RWPE2 (cell line): ENCODE measurements around the gene CCDC91.

Source experiments
- ATAC-seq: fragments of 200-7000 bp; cut with Tn5 transposase; 3 replicates; pipeline ENCODE4 v1.9.1; 2021; ENCODE audit warnings: low read depth
- DNase-seq: peaks from one replicate; pipeline ENCODE4 v3.0.0-alpha.2; 2020; ENCODE audit warnings: low spot score
- H3K27ac ChIP-seq: fragments of 450-650 bp; 2 replicates; pipeline ENCODE4 v1.5.1; 2017; ENCODE audit warnings: mild to moderate bottlenecking; ENCODE audit not compliant: poor library complexity, severe bottlenecking
- H3K27me3 ChIP-seq: fragments of 250-450 bp; sonication (Bioruptor Pico); 2 replicates; pipeline ENCODE4 v1.5.1; 2021; ENCODE audit warnings: mild to moderate bottlenecking, moderate library complexity; ENCODE audit not compliant: insufficient read depth, poor library complexity, severe bottlenecking
- H3K36me3 ChIP-seq: fragments of 250-450 bp; sonication (Bioruptor Pico); 2 replicates; pipeline ENCODE4 v1.5.1; 2020; ENCODE audit warnings: low read depth, mild to moderate bottlenecking, moderate library complexity
- H3K4me1 ChIP-seq: fragments of 250-450 bp; sonication (Bioruptor Pico); 2 replicates; pipeline ENCODE4 v1.5.1; 2021; ENCODE audit warnings: mild to moderate bottlenecking, moderate library complexity; ENCODE audit not compliant: insufficient read depth, poor library complexity, severe bottlenecking
- H3K4me3 ChIP-seq: fragments of 250-450 bp; sonication (Bioruptor Pico); 2 replicates; pipeline ENCODE4 v1.5.1; 2021; ENCODE audit warnings: mild to moderate bottlenecking, moderate library complexity; ENCODE audit not compliant: severe bottlenecking
- H3K9me3 ChIP-seq: fragments of 250-450 bp; sonication (Bioruptor Pico); 2 replicates; pipeline ENCODE4 v1.5.1; 2021; ENCODE audit warnings: mild to moderate bottlenecking, moderate library complexity; ENCODE audit not compliant: severe bottlenecking
- CTCF ChIP-seq: fragments of 450-650 bp; IDR thresholded peaks from one replicate; pipeline ENCODE4 v1.5.1; 2017; ENCODE audit warnings: mild to moderate bottlenecking, moderate library complexity; ENCODE audit not compliant: poor library complexity, severe bottlenecking

Gene CCDC91

GRCh38 chr12:28453686-28454085 lies 263.4 kb downstream of the CCDC91 start:
- no peak overlapping the region for H3K4me3 ChIP-seq
- no peaks in the 10 kb centered on the region for H3K4me1 ChIP-seq
- TF ChIP-seq CTCF, result no peak
- no peaks in the 10 kb centered on the region for H3K36me3 ChIP-seq
- ATAC-seq (no peak), DNase-seq (no peak)
- H3K27ac ChIP-seq, result no peak overlapping the region
- H3K27me3 ChIP-seq, result no peaks in the 10 kb centered on the region
- H3K9me3 ChIP-seq, result no peaks in the 10 kb centered on the region

DNA sequence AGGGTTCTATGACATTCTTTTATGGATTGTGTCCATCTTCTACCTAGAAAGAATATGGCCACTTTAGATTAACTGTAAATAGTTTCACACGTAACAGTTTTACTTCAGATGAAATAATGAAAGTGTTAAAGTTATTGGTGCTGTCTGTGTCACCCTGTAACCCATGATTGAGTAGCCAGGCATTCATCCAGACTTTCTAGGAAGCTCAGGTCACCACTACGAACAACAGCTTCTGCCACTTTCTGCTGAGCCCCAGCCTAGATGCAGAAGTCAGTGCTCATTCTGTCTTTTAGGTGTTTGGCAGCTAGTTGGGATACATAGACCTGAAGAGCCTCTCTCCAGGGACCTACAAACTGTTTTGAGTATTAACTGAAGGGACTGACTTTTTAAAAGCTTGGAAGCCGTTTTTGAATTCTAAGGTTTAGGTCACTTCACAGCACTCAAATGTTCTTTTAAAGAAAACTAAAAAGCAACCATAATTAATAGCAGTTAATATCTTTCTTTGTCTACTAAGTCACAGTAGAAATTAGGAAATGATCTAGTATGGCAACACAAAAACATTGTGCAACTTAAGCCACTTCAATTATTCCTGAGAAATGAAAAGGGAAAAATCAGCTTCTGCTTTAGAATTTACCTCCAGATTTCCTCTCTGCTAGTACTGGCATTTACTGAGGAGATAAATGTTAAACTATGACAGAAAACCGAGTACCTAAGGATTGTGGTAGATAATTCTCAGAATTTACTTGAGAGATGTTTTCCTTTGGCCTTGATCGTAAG lies 266.9 kb downstream of the CCDC91 start:
- Histone ChIP-seq H3K27ac (no peak overlapping the region), H3K4me3 (no peak overlapping the region), H3K4me1 (no peaks in the 10 kb centered on the region), H3K36me3 (no peaks in the 10 kb centered on the region), H3K27me3 (no peaks in the 10 kb centered on the region), H3K9me3 (no peaks in the 10 kb centered on the region)
- no peak for ATAC-seq
- no peak for DNase-seq
- no peak for TF ChIP-seq CTCF

DNA sequence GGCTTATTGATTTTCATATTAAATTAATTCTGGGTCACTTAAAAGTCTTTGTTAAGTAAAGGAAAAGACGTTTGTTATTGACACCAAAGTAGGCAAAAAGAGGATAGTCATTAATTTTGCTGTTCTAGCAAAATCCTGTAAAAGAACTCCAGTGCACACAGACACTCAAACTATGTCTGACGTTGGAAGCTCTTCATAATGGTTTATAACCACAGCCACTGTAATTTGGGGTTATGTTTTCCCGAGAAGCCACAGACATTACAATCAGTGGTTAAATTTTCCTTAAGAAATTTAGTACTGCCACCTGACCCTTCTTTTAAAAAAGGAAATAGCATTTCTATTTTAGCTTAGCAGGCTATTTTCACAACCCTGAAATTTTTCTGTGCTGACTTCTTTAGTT lies 267.5 kb downstream of the CCDC91 start:
- DNase-seq, result no peak
- Histone ChIP-seq H3K27me3 (no peaks in the 10 kb centered on the region), H3K4me3 (no peak overlapping the region), H3K36me3 (no peaks in the 10 kb centered on the region), H3K4me1 (no peaks in the 10 kb centered on the region), H3K9me3 (no peaks in the 10 kb centered on the region), H3K27ac (no peak overlapping the region)
- TF ChIP-seq CTCF, result no peak
- no peak for ATAC-seq

- DNase-seq, result no peak
- Histone ChIP-seq H3K27ac (no peak overlapping the region), H3K27me3 (no peaks in the 10 kb centered on the region), H3K4me1 (no peaks in the 10 kb centered on the region), H3K36me3 (no peaks in the 10 kb centered on the region), H3K9me3 (no peaks in the 10 kb centered on the region), H3K4me3 (no peak overlapping the region)
- ATAC-seq, result no peak
- TF ChIP-seq CTCF, result no peak
These were observed 269.2 kb downstream of the CCDC91 start for GRCh38 chr12:28459481-28459880.

- ATAC-seq, result no peak
- Histone ChIP-seq H3K9me3 (no peaks in the 10 kb centered on the region), H3K4me1 (no peaks in the 10 kb centered on the region), H3K27ac (no peak overlapping the region), H3K4me3 (no peak overlapping the region), H3K36me3 (no peaks in the 10 kb centered on the region), H3K27me3 (no peaks in the 10 kb centered on the region)
- no peak for TF ChIP-seq CTCF
- DNase-seq, result no peak
These were observed 270.3 kb downstream of the CCDC91 start for GRCh38 chr12:28460420-28461130.
